A549 (cell line): Measurements from ENCODE around the gene CRB2. TPM values are rescaled to one million over a fixed set of nuclear protein-coding genes. Genes with fewer than 3 reads are reported as not detected.

ENCODE experiments used
- ATAC-seq, 2 experiments: fragments of 200-7000 bp in 1 of 2; fragments of >200 bp in 1 of 2; cut with Nextera tagmentation in 1 of 2; cut with Tn5 transposase in 1 of 2; 3 replicates each; pipeline versions ENCODE4 v1.8.0 to v1.9.1; 2018 to 2020; ENCODE audit warnings: mild to moderate bottlenecking in 1 of 2, moderate library complexity in 1 of 2
- CTCF ChIA-PET: fragments of 300-600 bp; sonication (Branson Sonifier 250); formaldehyde crosslinking; extraction: SDS; loops from one replicate; lab custom pipeline; 2021; ENCODE audit warnings: antibody characterized with exemption, inconsistent platforms; lab: Yijun Ruan, JAX
- POLR2A ChIA-PET: fragments of 350-600 bp; formaldehyde crosslinking; extraction: SDS; loops from one replicate; lab custom pipeline; 2021; ENCODE audit warnings: antibody characterized with exemption, inconsistent platforms; lab: Yijun Ruan, JAX
- DNase-seq, 2 experiments: peaks; one replicate each; pipeline versions ENCODE4 v3.0.0 to v3.0.0-alpha.2; 2011 to 2016; ENCODE audit warnings: low read depth in 1 of 2, low spot score in 1 of 2
- FAIRE-seq: peaks from 2 replicates; lab custom pipeline; 2011; peaks lifted over from hg19 to GRCh38; lab: Jason Lieb, UNC
- H3K27ac ChIP-seq, 2 experiments: fragments of >200 bp; sonication (Bioruptor Twin); formaldehyde crosslinking; 3 replicates each; pipeline ENCODE4 v1.5.1; 2016 to 2017
- H3K4me1 ChIP-seq: fragments of >200 bp; sonication (Bioruptor Twin); formaldehyde crosslinking; 3 replicates; pipeline ENCODE4 v1.6.1; 2016
- H3K4me2 ChIP-seq: fragments of >200 bp; sonication (Bioruptor Twin); formaldehyde crosslinking; 3 replicates; pipeline ENCODE4 v1.6.1; 2016
- H3K4me3 ChIP-seq: fragments of >200 bp; sonication (Bioruptor Twin); formaldehyde crosslinking; 3 replicates; pipeline ENCODE4 v1.5.1; 2016
- H3K9me3 ChIP-seq: fragments of >200 bp; sonication (Bioruptor Twin); formaldehyde crosslinking; 3 replicates; pipeline ENCODE4 v1.6.1; 2016
- BCL3 ChIP-seq: fragments of >200 bp; sonication (Bioruptor Twin); formaldehyde crosslinking; IDR thresholded peaks from 3 replicates; pipeline ENCODE4 v1.6.1; 2016
- BHLHE40 ChIP-seq: IDR thresholded peaks from 2 replicates; pipeline ENCODE4 v1.6.1; 2012; ENCODE audit warnings: low read depth, low read length, inconsistent platforms
- CBX8 ChIP-seq: fragments of 200-600 bp; sonication (generic); IDR thresholded peaks from 2 replicates; pipeline ENCODE4 v1.6.1; 2016
- E2F6 ChIP-seq: IDR thresholded peaks from 2 replicates; pipeline ENCODE4 v1.6.1; 2012; ENCODE audit warnings: low read depth, borderline replicate concordance
- FOSB ChIP-seq: fragments of 250-450 bp; sonication (Bioruptor Pico); IDR thresholded peaks from 2 replicates; pipeline ENCODE4 v1.5.0; 2020; ENCODE audit warnings: mild to moderate bottlenecking, moderate library complexity
- HEYL ChIP-seq: fragments of 250-450 bp; sonication (Bioruptor Pico); IDR thresholded peaks from 2 replicates; pipeline ENCODE4 v1.8.0; 2021; ENCODE audit warnings: mild to moderate bottlenecking, moderate library complexity
- HOXB13 ChIP-seq: fragments of 250-450 bp; sonication (Bioruptor Pico); IDR thresholded peaks from 2 replicates; pipeline ENCODE4 v1.5.0; 2020; ENCODE audit warnings: low read depth, mild to moderate bottlenecking, moderate library complexity
- HOXB5 ChIP-seq: fragments of 250-450 bp; sonication (Bioruptor Pico); IDR thresholded peaks from 2 replicates; pipeline ENCODE4 v1.5.0; 2020; ENCODE audit warnings: mild to moderate bottlenecking, moderate library complexity
- JUNB ChIP-seq: fragments of >200 bp; sonication (Bioruptor Twin); formaldehyde crosslinking; IDR thresholded peaks from 2 replicates; pipeline ENCODE4 v1.6.1; 2016
- KDM5A ChIP-seq: fragments of 200-600 bp; sonication (generic); IDR thresholded peaks from 2 replicates; pipeline ENCODE4 v1.6.1; 2016; ENCODE audit warnings: antibody characterized with exemption, mild to moderate bottlenecking
- MAX ChIP-seq: IDR thresholded peaks from 2 replicates; pipeline ENCODE4 v1.6.1; 2012
- MAZ ChIP-seq: fragments of 150-350 bp; IDR thresholded peaks from 2 replicates; pipeline ENCODE4 v1.6.1; 2014; ENCODE audit warnings: antibody characterized with exemption, low read depth, low read length, borderline replicate concordance
- PBX3 ChIP-seq: IDR thresholded peaks from 2 replicates; pipeline ENCODE4 v1.6.1; 2012
- POLR2AphosphoS2 ChIP-seq: conservative IDR thresholded peaks from 2 replicates; pipeline ENCODE4 v1.6.1; 2012; ENCODE audit warnings: low read length, improper control_type of control experiment, inconsistent platforms
- RCOR1 ChIP-seq: fragments of 150-350 bp; IDR thresholded peaks from 2 replicates; pipeline ENCODE4 v1.6.1; 2014; ENCODE audit warnings: antibody characterized with exemption, low read length, low read depth
- RFX5 ChIP-seq: fragments of 450-650 bp; IDR thresholded peaks from 2 replicates; pipeline ENCODE4 v1.7.1; 2014; ENCODE audit warnings: antibody characterized with exemption, mild to moderate bottlenecking, moderate library complexity
- RNF2 ChIP-seq: fragments of 200-600 bp; sonication (generic); IDR thresholded peaks from 2 replicates; pipeline ENCODE4 v1.6.1; 2016; ENCODE audit warnings: low read depth, mild to moderate bottlenecking, antibody characterized with exemption, moderate library complexity, borderline replicate concordance
- SMC3 ChIP-seq: fragments of >200 bp; sonication (Bioruptor Twin); formaldehyde crosslinking; IDR thresholded peaks from 3 replicates; pipeline ENCODE4 v1.6.1; 2018; ENCODE audit warnings: inconsistent platforms
- TP53 ChIP-seq: fragments of 250-450 bp; sonication (Bioruptor Pico); IDR thresholded peaks from 2 replicates; pipeline ENCODE4 v1.5.0; 2021; ENCODE audit warnings: mild to moderate bottlenecking, moderate library complexity
- ZFP36 ChIP-seq: fragments of 450-650 bp; IDR thresholded peaks from 2 replicates; pipeline ENCODE4 v1.6.1; 2014; ENCODE audit warnings: borderline replicate concordance; ENCODE audit not compliant: partially characterized antibody
- ZNF302 ChIP-seq: fragments of 250-450 bp; sonication (Bioruptor Pico); IDR thresholded peaks from 2 replicates; pipeline ENCODE4 v1.9.0; 2021; ENCODE audit warnings: inconsistent platforms, mild to moderate bottlenecking, moderate library complexity
- ZSCAN20 ChIP-seq: fragments of 250-450 bp; sonication (Bioruptor Pico); IDR thresholded peaks from 2 replicates; pipeline ENCODE4 v1.8.0; 2022; ENCODE audit warnings: mild to moderate bottlenecking, moderate library complexity
- WGBS: methylation state at CpG from one replicate; pipeline ENCODE4 v1.1.6; 2017; ENCODE audit errors: missing lambda C conversion rate; 5-methylcytosine and 5-hydroxymethylcytosine counted together
- polyA plus RNA-seq, 4 experiments: library from polyadenylated mRNA; depleted of rRNA in 3 of 4; stranded (reverse); fragments of >200 nt; fragmentation: RNase III in 1 of 4; extraction: RNeasy Plus Mini Kit Qiagen cat#74134 plus additional on column Dnase treatment in 1 of 4; gene quantifications; 2 replicates in 3 of 4; 3 replicates in 1 of 4; pipeline ENCODE4 v1.2.3, GENCODE V29; 2011 to 2017

Gene CRB2
- polyA plus RNA-seq, 2 of the 4 experiments (the other 2 are of a cell fraction): 0.01 to 0.05 TPM

- DNase-seq (no peak), ATAC-seq (peak in 1 of 2 experiments; percentile 27; a peak in 3 of 6 replicates), FAIRE-seq (no peak)
- H3K4me2 ChIP-seq: peak overlapping the region; percentile 32; the same call in 2 of the 3 replicates
- TF ChIP-seq ZNF302 (CRISPR knock-in tag) (no peak), KDM5A (no peak)
- TF ChIP-seq, all 56 proteins: peak for 0
- Histone ChIP-seq H3K4me3 (no peak overlapping the region), H3K9me3 (no peaks in the 10 kb centered on the region), H3K27ac (peak overlapping the region in 1 of 2 experiments; percentile 46; a peak in 3 of 6 replicates), H3K4me1 (peaks cover 11% of the 10 kb centered on the region)
- WGBS: 48% methylated on average over 8 of the region's 10 CpGs
- CTCF ChIA-PET: interaction anchor here (1.1 to 11.4 kb wide), 4 partner anchors 13 to 31 kb away, joined by 3 to 84 read pairs (median 10); partner anchors contain the start of gene CRB2
- POLR2A ChIA-PET: no interaction called here
These were observed 12.0 kb downstream of the CRB2 start for GRCh38 chr9:123368023-123368422.

- CTCF ChIA-PET: interaction anchor here (1.1 to 11.4 kb wide), 6 partner anchors 9 to 30 kb away, joined by 3 to 84 read pairs (median 10); partner anchors contain the start of gene CRB2
- DNase-seq (no peak), ATAC-seq (no peak)
- TF ChIP-seq BHLHE40 (no peak), CBX8 (no peak), TP53 (no peak), PBX3 (no peak), RCOR1 (no peak), HEYL (CRISPR knock-in tag) (no peak), SMC3 (no peak), JUNB (no peak), E2F6 (no peak), MAX (no peak), HOXB5 (no peak)
- TF ChIP-seq, all 56 proteins: peak for 0
- no peak overlapping the region for H3K4me3 ChIP-seq
- H3K4me2 ChIP-seq: peak overlapping the region; percentile 32; the same call in 2 of the 3 replicates
- FAIRE-seq: no peak
- H3K9me3 ChIP-seq: no peaks in the 10 kb centered on the region
- H3K4me1 ChIP-seq: peaks cover 11% of the 10 kb centered on the region
- H3K27ac ChIP-seq: peak overlapping the region in 1 of 2 experiments; percentile 46; a peak in 3 of 6 replicates
- POLR2A ChIA-PET: no interaction called here
- 56% methylated on average over 4 of the region's 6 CpGs for WGBS
These were observed 12.6 kb downstream of the CRB2 start for GRCh38 chr9:123368536-123369153.

- TF ChIP-seq ZFP36: no peak
- no peak for TF ChIP-seq ZSCAN20
- no peak for TF ChIP-seq FOSB (CRISPR knock-in tag)
- no peak for TF ChIP-seq POLR2AphosphoS2
- TF ChIP-seq, all 56 proteins: peak for 0
- no peak overlapping the region for H3K27ac ChIP-seq
- no peak overlapping the region for H3K4me2 ChIP-seq
- no peak for DNase-seq
- H3K4me1 ChIP-seq: peaks cover 11% of the 10 kb centered on the region
- no peak for ATAC-seq
- no peaks in the 10 kb centered on the region for H3K9me3 ChIP-seq
- WGBS: 45% methylated on average over 3 of the region's 3 CpGs
- ChIA-PET CTCF (interaction anchor here (1.1 to 11.4 kb wide), 5 partner anchors 10 to 286 kb away, joined by 3 to 84 read pairs (median 9); partner anchors contain the start of gene CRB2), POLR2A (no interaction called here)
- FAIRE-seq: no peak
- no peak overlapping the region for H3K4me3 ChIP-seq
These were observed 13.3 kb downstream of the CRB2 start for GRCh38 chr9:123369296-123369695.

GRCh38 chr9:123370108-123370507 is 14.1 kb downstream of the CRB2 start:
- H3K4me2 ChIP-seq: no peak overlapping the region
- FAIRE-seq: no peak
- CTCF ChIA-PET: interaction anchor here (0.7 to 11.4 kb wide), 4 partner anchors 15 to 287 kb away, joined by 3 to 84 read pairs (median 9); partner anchors contain the start of gene CRB2

More at GRCh38 chr9:123370108-123370507, 14.1 kb downstream of the CRB2 start:
- WGBS: 71% methylated on average over 10 of the region's 13 CpGs
- POLR2A ChIA-PET: no interaction called here
- peaks cover 11% of the 10 kb centered on the region for H3K4me1 ChIP-seq
- no peak for TF ChIP-seq RFX5
- no peak for TF ChIP-seq RNF2
- no peak for TF ChIP-seq MAZ
- no peak for TF ChIP-seq BCL3
- TF ChIP-seq E2F6: no peak
- no peak for TF ChIP-seq HOXB13 (CRISPR knock-in tag)
- TF ChIP-seq HOXB5: no peak
- no peak overlapping the region for H3K4me3 ChIP-seq
- DNase-seq: no peak
- H3K27ac ChIP-seq: no peak overlapping the region
- ATAC-seq: no peak; a peak in 1 of 6 replicates
- no peaks in the 10 kb centered on the region for H3K9me3 ChIP-seq
